Measurements from ENCODE around the gene AP4S1. TPM values are rescaled to one million over a fixed set of nuclear protein-coding genes. Genes with fewer than 3 reads are reported as not detected.
"Not testable (repeated sequence)": the region's sequence is repeated elsewhere in the genome, so short reads cannot be mapped to it uniquely, and the experiment has no call there.

The AP4S1 gene, protein sequence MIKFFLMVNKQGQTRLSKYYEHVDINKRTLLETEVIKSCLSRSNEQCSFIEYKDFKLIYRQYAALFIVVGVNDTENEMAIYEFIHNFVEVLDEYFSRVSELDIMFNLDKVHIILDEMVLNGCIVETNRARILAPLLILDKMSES
- total RNA-seq (2014; rRNA removed; shearing (Covaris generic); ENCODE audit: low replicate concordance), result 13.1 and 23.7 TPM in 2 replicates

DNA sequence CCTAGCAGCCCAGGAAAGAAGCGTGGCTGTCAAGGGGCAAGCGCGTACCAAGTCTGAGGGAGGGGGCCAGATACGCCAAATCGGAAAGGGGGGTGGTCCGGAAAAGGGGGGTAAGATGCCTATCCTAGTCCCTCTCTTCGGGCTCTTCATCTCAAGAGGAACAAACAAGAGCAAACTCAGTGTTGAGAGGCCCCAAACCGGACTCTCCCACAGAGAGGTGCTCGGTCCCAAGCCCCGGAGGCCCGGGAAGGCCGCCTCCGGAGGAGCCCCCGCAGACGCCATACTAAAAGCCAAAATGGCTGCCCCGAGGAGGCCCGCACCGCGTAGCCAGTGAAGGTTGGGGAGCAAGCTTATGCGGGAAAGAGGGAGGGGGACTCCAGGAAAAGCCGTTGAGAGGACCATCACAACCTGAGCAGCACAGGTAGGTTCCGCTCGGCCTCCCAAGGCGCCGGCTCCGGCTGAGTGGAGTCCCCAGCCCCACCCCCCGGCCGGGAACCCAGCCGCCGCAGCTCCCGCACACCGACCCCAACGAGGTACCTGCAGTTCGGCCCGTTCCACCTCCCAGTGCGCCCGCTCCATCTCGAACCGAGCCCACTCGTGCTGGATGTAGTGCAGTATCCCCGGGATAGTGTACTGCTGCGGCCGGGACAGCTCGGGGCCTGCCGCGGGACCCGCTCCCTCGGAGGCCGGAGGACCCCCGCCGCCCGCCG is at the start of gene AP4S1:
Gene AP4S1, plus strand, starts transcription at position 283 of the 710 bp plus-strand sequence. CDS start 40,548 bp downstream, outside the sequence.
- in situ Hi-C loops (cut with HindIII; ENCODE audit: low pct_unique_long_range_greater_than_20kb, low sequenced_read_pairs), result no loop called here
- DNase-seq (ENCODE audit: low read depth), result peak; percentile 49

- DNase-seq (ENCODE audit: low read depth), result no peak
- in situ Hi-C loops (cut with HindIII; ENCODE audit: low pct_unique_long_range_greater_than_20kb, low sequenced_read_pairs), result no loop called here
Measured at GRCh38 chr14:30977752-30978151, 47.7 kb upstream of the AP4S1 start.

DNA sequence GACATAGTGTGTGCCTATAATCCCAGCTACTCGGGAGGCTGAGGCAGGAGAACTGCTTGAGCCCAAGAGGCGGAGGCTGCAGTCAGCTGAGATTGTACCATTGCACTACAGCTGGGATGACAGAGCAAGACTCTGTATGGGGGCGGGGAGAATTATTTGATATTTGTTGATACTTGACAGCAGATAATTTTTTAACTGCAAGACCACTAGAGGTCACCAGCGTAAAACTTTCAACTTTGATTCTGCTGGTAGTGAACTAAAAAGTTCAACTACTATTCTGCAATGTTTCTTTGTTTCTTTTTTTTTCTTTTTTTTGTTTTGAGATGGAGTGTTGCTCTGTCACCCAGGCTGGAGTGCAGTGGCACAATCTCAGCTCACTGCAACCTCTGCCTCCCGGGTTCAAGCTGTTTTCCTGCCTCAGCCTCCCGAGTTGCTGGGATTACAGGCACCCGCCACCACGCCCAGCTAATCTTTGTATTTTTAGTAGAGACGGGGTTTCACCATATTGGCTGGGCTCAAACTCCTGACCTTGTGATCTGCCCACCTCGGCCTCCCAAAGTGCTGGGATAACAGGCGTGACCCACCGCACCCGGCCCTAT is 45.2 kb upstream of the AP4S1 start:
- DNase-seq (ENCODE audit: low read depth), result peak; percentile 58
- in situ Hi-C loops (cut with HindIII; ENCODE audit: low pct_unique_long_range_greater_than_20kb, low sequenced_read_pairs), result not testable (repeated sequence)

GRCh38 chr14:30980980-30981379 is 44.5 kb upstream of the AP4S1 start:
- DNase-seq (ENCODE audit: low read depth), result peak; percentile 14
- in situ Hi-C loops (cut with HindIII; ENCODE audit: low pct_unique_long_range_greater_than_20kb, low sequenced_read_pairs), result no loop called here

GRCh38 chr14:30982533-30982932 is 42.9 kb upstream of the AP4S1 start:
- no peak for DNase-seq (ENCODE audit: low read depth)
- in situ Hi-C loops (cut with HindIII; ENCODE audit: low pct_unique_long_range_greater_than_20kb, low sequenced_read_pairs), result no loop called here

DNA sequence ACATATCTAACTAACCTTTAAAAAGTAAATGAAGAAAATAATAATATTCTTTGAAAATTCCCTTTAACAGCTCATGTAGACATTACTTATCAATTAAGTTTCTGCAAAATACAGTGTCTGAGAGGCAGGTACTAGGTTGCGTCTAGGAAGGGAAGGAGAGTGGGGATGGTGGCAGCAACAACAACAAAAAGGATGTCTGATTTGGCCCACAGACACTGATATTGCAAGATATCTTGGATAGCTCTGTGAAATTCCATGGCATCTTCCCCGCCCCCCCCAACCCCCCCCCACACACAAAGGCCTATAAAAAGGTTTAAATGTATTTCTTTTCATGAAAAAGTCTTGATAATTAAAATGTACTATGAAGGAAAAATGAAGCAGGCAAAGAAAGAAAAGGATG is 41.6 kb upstream of the AP4S1 start:
- DNase-seq (ENCODE audit: low read depth), result no peak
- in situ Hi-C loops (cut with HindIII; ENCODE audit: low pct_unique_long_range_greater_than_20kb, low sequenced_read_pairs), result no loop called here

GRCh38 chr14:30985796-30986195 is 39.7 kb upstream of the AP4S1 start:
- no peak for DNase-seq (ENCODE audit: low read depth)
- in situ Hi-C loops (cut with HindIII; ENCODE audit: low pct_unique_long_range_greater_than_20kb, low sequenced_read_pairs), result no loop called here

- no peak for DNase-seq (ENCODE audit: low read depth)
- in situ Hi-C loops (cut with HindIII; ENCODE audit: low pct_unique_long_range_greater_than_20kb, low sequenced_read_pairs), result no loop called here
Measured at GRCh38 chr14:30988509-30988908, 36.9 kb upstream of the AP4S1 start.

GRCh38 chr14:30990770-30991169 is 34.7 kb upstream of the AP4S1 start:
- in situ Hi-C loops (cut with HindIII; ENCODE audit: low pct_unique_long_range_greater_than_20kb, low sequenced_read_pairs), result no loop called here

DNA sequence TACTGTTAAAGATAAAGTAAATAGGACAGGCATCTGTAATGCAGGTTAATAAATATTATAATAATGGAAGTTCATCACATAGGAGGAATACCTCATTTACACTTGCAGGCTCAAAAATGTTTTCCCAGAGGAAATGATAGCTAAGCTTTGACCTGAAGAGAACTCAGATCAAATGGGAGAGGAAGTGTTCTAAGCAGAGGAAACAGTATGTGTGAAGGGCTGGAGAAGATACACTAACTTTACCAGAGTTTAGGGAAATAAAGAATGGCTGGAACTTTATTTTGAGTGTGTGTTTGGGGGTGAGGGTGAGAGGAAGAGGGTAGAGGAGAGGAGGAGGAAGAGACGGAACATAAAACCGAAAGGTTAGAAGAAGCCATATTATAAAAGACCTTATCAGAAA is 34.0 kb upstream of the AP4S1 start:
- in situ Hi-C loops (cut with HindIII; ENCODE audit: low pct_unique_long_range_greater_than_20kb, low sequenced_read_pairs), result no loop called here

More at GRCh38 chr14:30990770-30991169, 34.7 kb upstream of the AP4S1 start:
- DNase-seq (ENCODE audit: low read depth), result no peak

GRCh38 chr14:30993071-30993470 is 32.4 kb upstream of the AP4S1 start:
- DNase-seq (ENCODE audit: low read depth), result no peak
- in situ Hi-C loops (cut with HindIII; ENCODE audit: low pct_unique_long_range_greater_than_20kb, low sequenced_read_pairs), result no loop called here

More for the DNA sequence above, 34.0 kb upstream of the AP4S1 start:
- no peak for DNase-seq (ENCODE audit: low read depth)

GRCh38 chr14:30994681-30995620 is 30.5 kb upstream of the AP4S1 start:
- in situ Hi-C loops (cut with HindIII; ENCODE audit: low pct_unique_long_range_greater_than_20kb, low sequenced_read_pairs), result no loop called here
- DNase-seq (ENCODE audit: low read depth), result peak; percentile 12

DNA sequence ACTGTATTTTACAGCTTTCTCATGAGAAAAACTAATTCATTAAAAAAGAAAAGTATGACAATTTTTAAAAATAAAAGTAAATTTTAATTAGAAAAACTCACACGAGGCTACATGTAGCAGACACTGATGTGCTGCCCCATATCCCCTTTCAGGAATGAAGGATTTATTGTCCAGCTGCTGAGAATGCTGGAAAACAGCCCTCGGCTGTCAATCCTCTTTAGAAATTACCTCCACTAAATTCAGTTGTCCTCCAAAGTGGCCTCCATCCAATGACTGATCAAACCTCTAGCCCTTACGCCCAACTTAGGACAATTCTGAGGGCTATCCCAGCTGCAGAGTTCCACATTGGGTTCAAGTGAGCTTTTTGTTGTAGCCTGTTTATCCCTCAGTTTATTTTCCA is 29.8 kb upstream of the AP4S1 start:
- no peak for DNase-seq (ENCODE audit: low read depth)
- in situ Hi-C loops (cut with HindIII; ENCODE audit: low pct_unique_long_range_greater_than_20kb, low sequenced_read_pairs), result no loop called here

DNA sequence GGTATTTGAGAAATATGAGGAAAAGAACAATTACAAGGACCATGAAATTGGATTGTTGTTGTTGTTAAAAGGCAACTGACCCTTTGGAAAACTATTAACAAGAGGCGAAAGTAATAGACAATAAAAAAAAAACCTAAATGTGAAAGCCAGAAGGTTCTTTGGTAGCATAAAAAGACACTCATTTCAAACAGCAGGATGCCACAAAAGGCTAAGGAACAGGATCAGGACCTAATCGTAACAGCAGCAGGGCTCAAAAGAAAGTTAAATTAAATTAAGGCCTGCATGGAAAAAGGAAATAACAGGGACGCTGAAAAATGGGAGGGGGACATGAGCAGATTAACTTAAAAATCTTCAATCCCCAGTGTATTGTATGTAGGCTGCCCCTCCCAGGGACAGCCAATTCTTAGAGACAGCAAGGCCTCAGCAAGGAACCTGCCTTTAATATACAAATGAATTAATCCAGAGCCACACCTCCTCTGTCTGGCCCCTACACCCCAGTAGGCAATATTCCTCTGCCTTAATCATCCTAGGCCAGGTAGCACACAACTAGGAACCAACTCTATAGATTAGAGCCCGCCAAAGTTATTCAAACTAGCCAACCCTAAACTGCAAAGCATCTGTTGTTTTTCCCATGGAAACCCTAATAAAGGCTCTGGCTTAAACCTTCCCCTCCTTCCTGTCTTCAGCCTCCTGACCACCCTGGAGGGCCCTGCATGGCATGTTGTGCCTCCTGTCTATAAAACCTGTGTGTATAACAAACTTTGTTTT is 28.4 kb upstream of the AP4S1 start:
- in situ Hi-C loops (cut with HindIII; ENCODE audit: low pct_unique_long_range_greater_than_20kb, low sequenced_read_pairs), result no loop called here
- no peak for DNase-seq (ENCODE audit: low read depth)

- DNase-seq (ENCODE audit: low read depth), result no peak
- in situ Hi-C loops (cut with HindIII; ENCODE audit: low pct_unique_long_range_greater_than_20kb, low sequenced_read_pairs), result no loop called here
Measured at GRCh38 chr14:30998100-30998706, 27.2 kb upstream of the AP4S1 start.

- no peak for DNase-seq (ENCODE audit: low read depth)
- in situ Hi-C loops (cut with HindIII; ENCODE audit: low pct_unique_long_range_greater_than_20kb, low sequenced_read_pairs), result no loop called here
Measured at GRCh38 chr14:30999038-30999773, 26.2 kb upstream of the AP4S1 start.
